Smooth muscle cell (in vitro differentiated cells): Measurements from ENCODE around the gene PARD3B. TPM values are rescaled to one million over a fixed set of nuclear protein-coding genes. Genes with fewer than 3 reads are reported as not detected.

ENCODE experiments used
- DNase-seq: peaks from one replicate; lab custom pipeline; 2025; ENCODE audit not compliant: unreplicated experiment; lab: John Stamatoyannopoulos, UW
- H2AFZ ChIP-seq: fragments of 200-600 bp; sonication (generic); 2 replicates; pipeline ENCODE4 v1.6.0; 2016; ENCODE audit warnings: antibody characterized with exemption, low read depth, mild to moderate bottlenecking
- H3F3A ChIP-seq: fragments of 200-600 bp; sonication (generic); 2 replicates; pipeline ENCODE4 v1.6.0; 2017; ENCODE audit warnings: antibody characterized with exemption, low read depth
- H3K27ac ChIP-seq: fragments of 200-600 bp; sonication (generic); 2 replicates; pipeline ENCODE4 v1.5.1; 2016; ENCODE audit warnings: low read depth, mild to moderate bottlenecking
- H3K27me3 ChIP-seq: fragments of 200-600 bp; sonication (generic); 2 replicates; pipeline ENCODE4 v1.6.1; 2016; ENCODE audit warnings: low read depth, mild to moderate bottlenecking
- H3K36me3 ChIP-seq: fragments of 200-600 bp; sonication (generic); 2 replicates; pipeline ENCODE4 v1.5.1; 2016; ENCODE audit warnings: low read depth
- H3K4me1 ChIP-seq: fragments of 200-600 bp; sonication (generic); 2 replicates; pipeline ENCODE4 v1.5.1; 2016; ENCODE audit warnings: low read depth
- H3K4me2 ChIP-seq: fragments of 200-600 bp; sonication (generic); 2 replicates; pipeline ENCODE4 v1.6.0; 2016; ENCODE audit warnings: mild to moderate bottlenecking
- H3K4me3 ChIP-seq: fragments of 200-600 bp; sonication (generic); 2 replicates; pipeline ENCODE4 v1.5.1; 2016; ENCODE audit warnings: mild to moderate bottlenecking
- H3K79me2 ChIP-seq: fragments of 200-600 bp; sonication (generic); 2 replicates; pipeline ENCODE4 v1.6.0; 2016; ENCODE audit warnings: low read depth, mild to moderate bottlenecking
- H3K9ac ChIP-seq: fragments of 200-600 bp; sonication (generic); 2 replicates; pipeline ENCODE4 v1.6.0; 2016; ENCODE audit warnings: low read depth
- H3K9me3 ChIP-seq: fragments of 200-600 bp; sonication (generic); replicated peaks from 2 replicates; pipeline ENCODE4 v1.5.1; 2016; ENCODE audit warnings: low read depth
- H4K20me1 ChIP-seq: fragments of 200-600 bp; sonication (generic); 2 replicates; pipeline ENCODE4 v1.6.0; 2016; ENCODE audit warnings: low read depth
- WGBS: methylation state at CpG from one replicate; pipeline ENCODE4 v1.1.7; 2016; ENCODE audit warnings: low lambda C conversion rate; 5-methylcytosine and 5-hydroxymethylcytosine counted together
- polyA plus RNA-seq: library from polyadenylated mRNA; unstranded; fragments of >200 nt; fragmentation: Nextera tagmentation; extraction: Ambion mirVana; gene quantifications from 2 replicates; pipeline ENCODE4 v1.2.1, GENCODE V29; 2016
- total RNA-seq: library from RNA; depleted of rRNA; stranded (reverse); fragments of >200 nt; gene quantifications from 2 replicates; pipeline ENCODE4 v1.2.3, GENCODE V29; 2014
- TF ChIP-seq, protein P1 (sequence below): fragments of 200-600 bp; sonication (generic); IDR thresholded peaks from 2 replicates; pipeline ENCODE4 v1.5.1; 2017; ENCODE audit warnings: borderline replicate concordance, mild to moderate bottlenecking, antibody characterized with exemption; ENCODE audit not compliant: insufficient read depth, poor library complexity, severe bottlenecking

The PARD3B gene
- total and polyA plus RNA-seq, 2 experiments from 2014 or later, result 3.3 to 12.2 TPM

DNA sequence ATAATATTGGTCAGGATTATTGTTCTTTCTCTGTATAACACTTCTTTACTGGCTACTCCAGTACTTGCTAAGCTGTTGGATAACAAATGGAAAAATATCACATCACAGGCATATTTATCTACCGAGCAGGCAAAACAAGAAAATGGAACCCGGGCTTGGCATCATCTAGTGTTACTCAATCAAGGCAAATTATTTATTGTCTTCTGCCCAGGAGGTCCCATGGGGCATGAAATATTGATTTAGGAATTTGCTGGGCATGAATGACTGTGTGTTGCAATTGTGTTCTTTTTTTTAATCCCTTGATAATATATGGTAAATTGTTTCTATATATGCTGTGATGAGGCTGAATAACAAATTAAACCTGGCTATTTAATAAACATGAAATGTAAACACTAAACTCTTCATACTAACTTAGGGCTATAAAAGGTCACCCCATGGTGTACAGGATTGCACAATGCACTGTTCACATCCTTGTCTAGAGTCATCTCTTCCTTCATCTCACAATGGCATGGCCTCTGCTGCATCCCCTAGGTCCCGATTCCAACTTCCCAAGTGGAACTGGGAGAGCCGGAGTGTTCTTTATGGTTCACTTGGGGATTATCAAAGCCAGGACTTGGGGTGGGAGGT, 2.2 kb upstream of the PARD3B start:
- no peak overlapping the region for H3K4me3 ChIP-seq
- no peak overlapping the region for H2AFZ ChIP-seq
- peaks cover 21% of the 10 kb centered on the region for H3K4me1 ChIP-seq
- no peaks in the 10 kb centered on the region for H4K20me1 ChIP-seq
- no peak overlapping the region for H3K4me2 ChIP-seq
- H3K9ac ChIP-seq, result no peak overlapping the region
- no peaks in the 10 kb centered on the region for H3K36me3 ChIP-seq
- no peak overlapping the region for H3K27ac ChIP-seq
- H3F3A ChIP-seq, result no peaks in the 10 kb centered on the region
- peaks cover 12% of the 10 kb centered on the region for H3K79me2 ChIP-seq
- no peaks in the 10 kb centered on the region for H3K9me3 ChIP-seq
- 93% methylated on average over 4 of the region's 4 CpGs for WGBS
- peaks cover 7% of the 10 kb centered on the region for H3K27me3 ChIP-seq
- TF ChIP-seq, protein P1, sequence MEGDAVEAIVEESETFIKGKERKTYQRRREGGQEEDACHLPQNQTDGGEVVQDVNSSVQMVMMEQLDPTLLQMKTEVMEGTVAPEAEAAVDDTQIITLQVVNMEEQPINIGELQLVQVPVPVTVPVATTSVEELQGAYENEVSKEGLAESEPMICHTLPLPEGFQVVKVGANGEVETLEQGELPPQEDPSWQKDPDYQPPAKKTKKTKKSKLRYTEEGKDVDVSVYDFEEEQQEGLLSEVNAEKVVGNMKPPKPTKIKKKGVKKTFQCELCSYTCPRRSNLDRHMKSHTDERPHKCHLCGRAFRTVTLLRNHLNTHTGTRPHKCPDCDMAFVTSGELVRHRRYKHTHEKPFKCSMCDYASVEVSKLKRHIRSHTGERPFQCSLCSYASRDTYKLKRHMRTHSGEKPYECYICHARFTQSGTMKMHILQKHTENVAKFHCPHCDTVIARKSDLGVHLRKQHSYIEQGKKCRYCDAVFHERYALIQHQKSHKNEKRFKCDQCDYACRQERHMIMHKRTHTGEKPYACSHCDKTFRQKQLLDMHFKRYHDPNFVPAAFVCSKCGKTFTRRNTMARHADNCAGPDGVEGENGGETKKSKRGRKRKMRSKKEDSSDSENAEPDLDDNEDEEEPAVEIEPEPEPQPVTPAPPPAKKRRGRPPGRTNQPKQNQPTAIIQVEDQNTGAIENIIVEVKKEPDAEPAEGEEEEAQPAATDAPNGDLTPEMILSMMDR, result no peak
- no peak for DNase-seq

- peaks cover 7% of the 10 kb centered on the region for H3K27me3 ChIP-seq
- no peaks in the 10 kb centered on the region for H4K20me1 ChIP-seq
- H3K4me3 ChIP-seq, result peak overlapping the region; percentile 95
- H3K4me2 ChIP-seq, result peak overlapping the region; percentile 99
- no peaks in the 10 kb centered on the region for H3K36me3 ChIP-seq
- no peaks in the 10 kb centered on the region for H3K9me3 ChIP-seq
- no peak overlapping the region for H3K27ac ChIP-seq
- peaks cover 16% of the 10 kb centered on the region for H3K79me2 ChIP-seq
- peak overlapping the region; percentile 82 for H3K9ac ChIP-seq
- H2AFZ ChIP-seq, result peak overlapping the region; percentile 97
- 12% methylated on average over 29 of the region's 45 CpGs for WGBS
- peaks cover 14% of the 10 kb centered on the region for H3K4me1 ChIP-seq
- H3F3A ChIP-seq, result no peaks in the 10 kb centered on the region
- no peak for DNase-seq
- TF ChIP-seq, protein P1, result no peak
Measured at GRCh38 chr2:204545861-204546735, 823 bp downstream of the PARD3B start.

DNA sequence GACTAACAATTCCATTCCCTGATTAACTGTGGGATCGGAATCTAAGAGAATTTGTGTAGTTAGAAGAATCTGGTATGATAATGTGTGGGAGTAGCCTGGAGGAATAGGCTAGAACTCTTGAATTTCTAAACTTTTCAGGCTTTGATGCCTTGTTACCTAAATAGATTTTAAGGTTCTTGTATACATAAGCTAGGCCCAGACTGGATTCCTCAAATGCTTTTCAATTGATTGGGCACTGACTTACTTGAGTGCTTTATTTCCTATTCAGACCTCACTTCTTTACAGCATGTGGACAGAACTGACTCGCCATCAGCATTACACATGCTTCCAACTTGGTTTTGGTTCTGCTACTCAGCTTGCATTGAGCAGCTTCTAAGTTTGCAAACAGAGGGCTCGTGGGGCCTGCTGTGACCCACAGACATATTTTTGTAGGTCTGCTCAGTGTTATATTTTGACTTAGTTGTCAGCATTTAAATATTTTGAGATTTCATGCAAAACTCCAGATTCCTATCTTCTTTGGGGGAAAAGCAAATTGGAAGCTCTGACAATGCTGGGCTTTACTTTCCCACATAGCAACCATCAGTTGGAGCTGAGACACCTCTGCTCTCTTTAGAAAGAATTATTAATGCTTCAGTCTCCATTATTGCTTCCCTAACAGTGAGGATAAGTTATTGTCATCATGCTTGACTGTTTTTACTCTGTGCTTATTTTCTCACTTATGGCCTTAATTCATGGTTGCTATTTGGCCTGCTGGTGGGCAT, 5.7 kb downstream of the PARD3B start:
- no peak for DNase-seq

More for the DNA sequence above, 5.7 kb downstream of the PARD3B start:
- Histone ChIP-seq H3K27ac (peak overlapping the region; percentile 51), H4K20me1 (no peaks in the 10 kb centered on the region), H2AFZ (no peak overlapping the region), H3K4me3 (no peak overlapping the region), H3K79me2 (peaks cover 21% of the 10 kb centered on the region), H3K9ac (no peak overlapping the region), H3K4me2 (peak overlapping the region; percentile 75), H3K9me3 (no peaks in the 10 kb centered on the region), H3K4me1 (peaks cover 24% of the 10 kb centered on the region), H3F3A (peaks cover 8% of the 10 kb centered on the region), H3K36me3 (no peaks in the 10 kb centered on the region), H3K27me3 (no peaks in the 10 kb centered on the region)
- 9% methylated on average over 3 of the region's 3 CpGs for WGBS
- TF ChIP-seq, protein P1, result no peak
